ENCODE data around the gene LRIG1. TPM values are rescaled to one million over a fixed set of nuclear protein-coding genes. Genes with fewer than 3 reads are reported as not detected.

The LRIG1 gene
- total RNA-seq, 5 donors from 2014 or later (not counting 1 experiment from before 2014, with no cell fraction given): 33.5 to 49.8 (median 41.1) TPM

GRCh38 chr3:66398228-66399025, 102.4 kb downstream of the LRIG1 start:
- H3K36me3 Mint-ChIP-seq: peaks cover 34% of the 10 kb centered on the region
- ChIA-PET CTCF (interaction anchor here in 1 of 2 donors (1.4 to 1.7 kb wide), 2 partner anchors 9 kb away, joined by 5 read pairs; no protein-coding TSS in a partner anchor), POLR2A (no interaction called here)
- Histone ChIP-seq H3K36me3 (ENCODE audit: control insufficient read depth in 2 of 2, extremely low read depth in 1 of 2, insufficient read depth in 1 of 2, low read length in 1 of 2) (peaks cover 3 to 49% of the 10 kb centered on the region in 2 donors), H3K27me3 (replicated peaks in 1 of 2; ENCODE audit: control insufficient read depth in 2 of 2, extremely low read depth in 1 of 2, insufficient read depth in 2 of 2, low read length in 1 of 2) (no peaks in the 10 kb centered on the region), H3K4me1 (ENCODE audit: control insufficient read depth in 1 of 2, extremely low read depth in 1 of 2, insufficient read depth in 2 of 2, low read length in 2 of 2) (peaks cover 3 to 16% of the 10 kb centered on the region in 2 experiments), H3K4me3 (ENCODE audit: control insufficient read depth in 1 of 2, extremely low read depth in 1 of 2, low read length in 1 of 2) (no peak overlapping the region), H3K9me3 (no peaks in the 10 kb centered on the region), H3K27ac (ENCODE audit: low read length) (no peak overlapping the region)
- H3K4me1 Mint-ChIP-seq: peaks cover 19 to 20% (median 19%) of the 10 kb centered on the region in 3 donors
- H3K27me3 Mint-ChIP-seq: no peaks in the 10 kb centered on the region
- ATAC-seq (replicated peaks in 1 of 4) (no peak), DNase-seq (no peak)
- no peak overlapping the region for H3K4me3 Mint-ChIP-seq
- no peaks in the 10 kb centered on the region for H3K9me3 Mint-ChIP-seq
- peak overlapping the region; percentile 3 to 5 for H3K27ac Mint-ChIP-seq
- WGBS (ENCODE audit: insufficient coverage): 98% methylated on average over 7 of the region's 9 CpGs

GRCh38 chr3:66397745-66398144, 103.1 kb downstream of the LRIG1 start:
- Histone ChIP-seq H3K4me3 (ENCODE audit: control insufficient read depth in 1 of 2, extremely low read depth in 1 of 2, low read length in 1 of 2) (no peak overlapping the region), H3K27me3 (replicated peaks in 1 of 2; ENCODE audit: control insufficient read depth in 2 of 2, extremely low read depth in 1 of 2, insufficient read depth in 2 of 2, low read length in 1 of 2) (no peaks in the 10 kb centered on the region), H3K27ac (ENCODE audit: low read length) (no peak overlapping the region), H3K4me1 (ENCODE audit: control insufficient read depth in 1 of 2, extremely low read depth in 1 of 2, insufficient read depth in 2 of 2, low read length in 2 of 2) (peaks cover 6 to 22% of the 10 kb centered on the region in 2 experiments), H3K36me3 (ENCODE audit: control insufficient read depth in 2 of 2, extremely low read depth in 1 of 2, insufficient read depth in 1 of 2, low read length in 1 of 2) (peaks cover 3 to 46% of the 10 kb centered on the region in 2 donors), H3K9me3 (no peaks in the 10 kb centered on the region)
- Mint-ChIP-seq H3K27ac (peak overlapping the region in 1 of 2 donors; percentile 39), H3K36me3 (peaks cover 33% of the 10 kb centered on the region), H3K9me3 (no peaks in the 10 kb centered on the region), H3K4me3 (no peak overlapping the region), H3K4me1 (peaks cover 25 to 27% (median 25%) of the 10 kb centered on the region in 3 donors), H3K27me3 (no peaks in the 10 kb centered on the region)
- no peak for ATAC-seq (replicated peaks in 1 of 4)
- no CpG with 5 or more reads among the region's 2 CpGs for WGBS (ENCODE audit: insufficient coverage)
- no peak for DNase-seq
- CTCF ChIA-PET: interaction anchor here (0.8 to 1.7 kb wide), 2 partner anchors 10 kb away, joined by 3 to 5 read pairs; no protein-coding TSS in a partner anchor
- POLR2A ChIA-PET: no interaction called here

- Histone ChIP-seq H3K4me3 (ENCODE audit: control insufficient read depth in 1 of 2, extremely low read depth in 1 of 2, low read length in 1 of 2) (no peak overlapping the region), H3K27me3 (replicated peaks in 1 of 2; ENCODE audit: control insufficient read depth in 2 of 2, extremely low read depth in 1 of 2, insufficient read depth in 2 of 2, low read length in 1 of 2) (no peaks in the 10 kb centered on the region), H3K27ac (ENCODE audit: low read length) (no peak overlapping the region), H3K9me3 (no peaks in the 10 kb centered on the region), H3K4me1 (ENCODE audit: control insufficient read depth in 1 of 2, extremely low read depth in 1 of 2, insufficient read depth in 2 of 2, low read length in 2 of 2) (peaks cover 7 to 30% of the 10 kb centered on the region in 2 experiments), H3K36me3 (ENCODE audit: control insufficient read depth in 2 of 2, extremely low read depth in 1 of 2, insufficient read depth in 1 of 2, low read length in 1 of 2) (peaks cover 3 to 45% of the 10 kb centered on the region in 2 donors)
- DNase-seq (no peak), ATAC-seq (replicated peaks in 1 of 4) (no peak)
- POLR2A ChIA-PET: interaction anchor here in 1 of 2 donors (0.6 kb wide), 1 partner anchor 276 kb away, joined by 4 read pairs; no protein-coding TSS in a partner anchor
- Mint-ChIP-seq H3K27ac (peak overlapping the region in 1 of 2 donors; percentile 9), H3K36me3 (peaks cover 40% of the 10 kb centered on the region), H3K27me3 (no peaks in the 10 kb centered on the region), H3K4me1 (peaks cover 34 to 36% (median 34%) of the 10 kb centered on the region in 3 donors), H3K4me3 (no peak overlapping the region), H3K9me3 (peaks cover 0 to 2% (median 0%) of the 10 kb centered on the region in 3 donors)
- CTCF ChIA-PET: interaction anchor here (0.8 to 1.7 kb wide), 2 partner anchors 11 kb away, joined by 3 to 5 read pairs; no protein-coding TSS in a partner anchor
- 98% methylated on average over 6 of the region's 9 CpGs for WGBS (ENCODE audit: insufficient coverage)
Observed at GRCh38 chr3:66396888-66397287, 103.9 kb downstream of the LRIG1 start.

- no peak for ATAC-seq (replicated peaks in 1 of 4)
- POLR2A ChIA-PET: no interaction called here
- Histone ChIP-seq H3K4me3 (ENCODE audit: control insufficient read depth in 1 of 2, extremely low read depth in 1 of 2, low read length in 1 of 2) (no peak overlapping the region), H3K36me3 (ENCODE audit: control insufficient read depth in 2 of 2, extremely low read depth in 1 of 2, insufficient read depth in 1 of 2, low read length in 1 of 2) (peaks cover 3 to 40% of the 10 kb centered on the region in 2 donors), H3K9me3 (no peaks in the 10 kb centered on the region), H3K4me1 (ENCODE audit: control insufficient read depth in 1 of 2, extremely low read depth in 1 of 2, insufficient read depth in 2 of 2, low read length in 2 of 2) (peaks cover 7 to 30% of the 10 kb centered on the region in 2 experiments), H3K27me3 (replicated peaks in 1 of 2; ENCODE audit: control insufficient read depth in 2 of 2, extremely low read depth in 1 of 2, insufficient read depth in 2 of 2, low read length in 1 of 2) (no peaks in the 10 kb centered on the region), H3K27ac (ENCODE audit: low read length) (no peak overlapping the region)
- no peaks in the 10 kb centered on the region for H3K27me3 Mint-ChIP-seq
- CTCF ChIA-PET: no interaction called here
- peak overlapping the region in 1 of 2 donors; percentile 22 for H3K27ac Mint-ChIP-seq
- no peak overlapping the region for H3K4me3 Mint-ChIP-seq
- DNase-seq: no peak
- H3K4me1 Mint-ChIP-seq: peaks cover 38 to 39% (median 39%) of the 10 kb centered on the region in 3 donors
- H3K9me3 Mint-ChIP-seq: peaks cover 0 to 4% (median 0%) of the 10 kb centered on the region in 3 donors
- WGBS (ENCODE audit: insufficient coverage): 89% methylated on average over 11 of the region's 13 CpGs
- peaks cover 42% of the 10 kb centered on the region for H3K36me3 Mint-ChIP-seq
Observed at GRCh38 chr3:66396161-66396760, 104.6 kb downstream of the LRIG1 start.

- H3K27ac Mint-ChIP-seq: peak overlapping the region in 1 of 2 donors; percentile 99
Observed at GRCh38 chr3:66395635-66396034, 105.2 kb downstream of the LRIG1 start.

GRCh38 chr3:66394753-66395249, 106.0 kb downstream of the LRIG1 start:
- Mint-ChIP-seq H3K4me1 (peaks cover 53 to 54% (median 53%) of the 10 kb centered on the region in 3 donors), H3K27me3 (no peaks in the 10 kb centered on the region), H3K27ac (peak overlapping the region; percentile 96 to 99), H3K9me3 (peaks cover 0 to 4% (median 0%) of the 10 kb centered on the region in 3 donors), H3K36me3 (peaks cover 47% of the 10 kb centered on the region), H3K4me3 (peak overlapping the region in 2 of 3 donors; percentile 84 to 85)
- ChIA-PET CTCF (interaction anchor here (0.6 to 2.8 kb wide), 10 partner anchors 12 to 700 kb away, joined by 3 to 17 read pairs (median 4); no protein-coding TSS in a partner anchor), POLR2A (no interaction called here)
- Histone ChIP-seq H3K27ac (ENCODE audit: low read length) (peak overlapping the region; percentile 55), H3K4me1 (ENCODE audit: control insufficient read depth in 1 of 2, extremely low read depth in 1 of 2, insufficient read depth in 2 of 2, low read length in 2 of 2) (peaks cover 7 to 30% of the 10 kb centered on the region in 2 experiments), H3K27me3 (replicated peaks in 1 of 2; ENCODE audit: control insufficient read depth in 2 of 2, extremely low read depth in 1 of 2, insufficient read depth in 2 of 2, low read length in 1 of 2) (no peaks in the 10 kb centered on the region), H3K36me3 (ENCODE audit: control insufficient read depth in 2 of 2, extremely low read depth in 1 of 2, insufficient read depth in 1 of 2, low read length in 1 of 2) (peaks cover 3 to 33% of the 10 kb centered on the region in 2 donors), H3K4me3 (ENCODE audit: control insufficient read depth in 1 of 2, extremely low read depth in 1 of 2, low read length in 1 of 2) (no peak overlapping the region), H3K9me3 (no peaks in the 10 kb centered on the region)
- DNase-seq (no peak), ATAC-seq (replicated peaks in 1 of 4) (no peak)
- 98% methylated on average over 6 of the region's 8 CpGs for WGBS (ENCODE audit: insufficient coverage)

More at GRCh38 chr3:66395635-66396034, 105.2 kb downstream of the LRIG1 start:
- H3K9me3 ChIP-seq: no peaks in the 10 kb centered on the region
- WGBS (ENCODE audit: insufficient coverage): 93% methylated on average over 10 of the region's 10 CpGs
- H3K27me3 ChIP-seq (replicated peaks in 1 of 2; ENCODE audit: control insufficient read depth in 2 of 2, extremely low read depth in 1 of 2, insufficient read depth in 2 of 2, low read length in 1 of 2): no peaks in the 10 kb centered on the region
- H3K27ac ChIP-seq (ENCODE audit: low read length): no peak overlapping the region
- DNase-seq: no peak
- peaks cover 45% of the 10 kb centered on the region for H3K36me3 Mint-ChIP-seq
- no peak overlapping the region for H3K4me3 ChIP-seq (ENCODE audit: control insufficient read depth in 1 of 2, extremely low read depth in 1 of 2, low read length in 1 of 2)
- no peak for ATAC-seq (replicated peaks in 1 of 4)
- peaks cover 0 to 4% (median 0%) of the 10 kb centered on the region in 3 donors for H3K9me3 Mint-ChIP-seq
- H3K4me1 Mint-ChIP-seq: peaks cover 45 to 46% (median 45%) of the 10 kb centered on the region in 3 donors
- no peak overlapping the region for H3K4me3 Mint-ChIP-seq
- peaks cover 7 to 30% of the 10 kb centered on the region in 2 experiments for H3K4me1 ChIP-seq (ENCODE audit: control insufficient read depth in 1 of 2, extremely low read depth in 1 of 2, insufficient read depth in 2 of 2, low read length in 2 of 2)
- CTCF ChIA-PET: no interaction called here
- no peaks in the 10 kb centered on the region for H3K27me3 Mint-ChIP-seq
- peaks cover 3 to 38% of the 10 kb centered on the region in 2 donors for H3K36me3 ChIP-seq (ENCODE audit: control insufficient read depth in 2 of 2, extremely low read depth in 1 of 2, insufficient read depth in 1 of 2, low read length in 1 of 2)
- POLR2A ChIA-PET: no interaction called here

Measured in T-cell (primary cell).